ENCODE results near the gene CDH22.

CDH22 gene

GRCh38 chr20:46343348-46343974, 35.2 kb upstream of the CDH22 start:
- ATAC-seq, result peak; percentile 17 to 39

DNA sequence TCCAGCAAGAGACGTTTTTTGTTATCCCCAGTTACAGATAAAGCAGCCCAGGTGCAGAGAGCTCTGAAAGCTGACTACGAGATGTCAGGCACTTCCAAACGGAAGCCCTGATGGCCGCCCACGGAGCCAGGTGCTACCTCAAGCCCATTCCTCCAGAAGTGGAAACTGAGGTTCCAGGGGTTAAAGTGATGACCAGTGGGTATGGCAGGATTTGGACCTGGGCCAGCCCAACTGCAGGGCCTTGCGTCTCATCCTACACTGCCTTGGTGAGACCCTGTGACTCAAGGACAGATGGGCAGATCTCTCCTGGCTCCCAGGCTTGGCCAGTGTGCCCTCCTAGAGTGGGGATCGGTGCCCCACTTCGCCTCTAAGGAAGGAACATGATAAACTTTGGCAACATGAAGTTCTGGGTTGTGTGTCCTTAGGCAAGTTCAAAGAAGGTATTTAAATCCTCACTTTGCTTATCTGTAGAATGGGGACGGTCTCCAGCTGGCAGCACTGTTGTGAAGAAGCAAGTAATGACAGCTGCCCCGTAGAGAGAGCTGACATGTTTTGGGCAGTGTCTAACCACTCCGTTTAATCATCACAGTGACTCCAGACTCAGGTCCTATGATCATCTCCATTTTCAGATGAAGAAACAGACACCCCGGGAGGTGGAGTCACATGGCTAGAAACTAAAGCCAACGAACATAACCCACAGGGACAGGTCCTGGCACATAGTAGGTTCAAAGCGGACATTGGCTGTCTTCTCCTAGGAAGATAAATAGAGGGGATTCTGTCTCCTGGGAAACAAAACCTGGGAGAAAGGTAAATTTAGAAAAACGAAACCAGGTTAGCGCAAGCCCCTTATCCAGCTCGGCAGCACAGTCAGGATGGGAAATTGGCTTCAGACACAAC, 34.4 kb upstream of the CDH22 start:
- ATAC-seq, result peak in 1 of 2 donors; percentile 38

DNA sequence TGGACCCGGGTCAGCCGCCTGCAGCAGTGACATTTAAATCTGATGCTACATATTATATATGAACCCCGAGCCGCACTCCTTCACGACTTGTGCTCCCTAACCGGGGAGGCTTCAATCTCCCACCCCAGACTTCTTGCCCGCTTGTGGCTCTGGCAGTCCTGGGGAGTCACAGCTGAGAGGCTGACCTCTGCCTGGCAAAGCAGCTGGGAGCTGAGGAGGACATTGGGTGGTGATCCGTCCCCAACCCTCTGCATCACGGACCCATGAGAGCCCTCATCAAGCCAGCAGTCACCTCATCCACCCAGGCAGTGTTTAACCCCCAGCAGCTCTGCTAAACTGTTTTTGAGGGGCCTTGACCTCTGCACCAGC, 33.7 kb upstream of the CDH22 start:
- ATAC-seq, result no peak

- ATAC-seq, result no peak
These were observed 33.0 kb upstream of the CDH22 start for GRCh38 chr20:46341074-46342009.

GRCh38 chr20:46339037-46339436, 30.7 kb upstream of the CDH22 start:
- ATAC-seq, result no peak

DNA sequence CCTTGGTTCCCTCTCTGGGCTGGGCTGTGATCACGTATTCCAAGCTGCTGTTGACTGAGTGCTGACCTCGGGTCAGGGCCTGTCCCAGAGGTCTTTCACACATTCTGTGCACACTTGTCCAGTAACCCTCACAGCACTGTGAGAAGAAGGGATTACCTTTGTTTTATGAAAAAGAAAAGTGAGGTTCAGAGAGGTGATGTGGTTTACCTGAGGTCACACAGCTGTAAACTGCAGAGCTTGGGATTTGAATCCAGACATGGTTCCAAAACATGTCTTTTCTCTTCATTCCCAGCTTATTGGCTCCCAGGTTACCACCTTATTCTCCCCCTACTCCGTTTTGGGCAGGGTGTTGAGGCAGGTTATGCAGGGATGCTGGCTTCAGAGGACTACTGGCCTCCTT, 28.4 kb upstream of the CDH22 start:
- no peak for ATAC-seq

DNA sequence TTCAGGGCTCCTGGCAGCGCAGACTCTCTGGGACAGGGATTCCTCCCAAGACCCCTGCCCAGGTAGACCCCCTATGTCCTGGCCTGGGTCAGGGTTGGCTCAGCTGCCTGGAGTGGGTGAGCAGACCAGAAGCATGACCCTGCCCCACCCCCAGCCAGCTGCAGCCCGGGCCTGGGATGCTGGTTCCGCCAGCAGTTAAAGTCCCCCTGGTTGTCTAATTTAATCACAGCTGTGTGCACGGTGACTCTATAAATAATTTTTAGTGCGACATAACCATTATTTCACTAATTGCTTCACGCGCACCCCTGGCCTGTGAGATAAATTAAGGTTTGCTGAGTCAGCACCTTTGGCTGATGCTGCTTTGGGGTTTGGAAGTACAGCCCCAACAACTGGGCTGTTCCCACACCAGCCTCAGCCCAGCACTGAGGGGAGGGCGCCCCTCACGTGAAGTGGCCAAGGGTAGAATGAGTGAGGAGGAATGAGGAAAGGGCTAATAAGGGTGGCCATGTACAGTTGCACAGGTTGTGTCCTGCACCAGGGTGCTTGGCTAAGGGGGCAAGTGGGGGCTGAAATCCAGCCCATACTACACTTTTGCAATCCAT, 26.1 kb upstream of the CDH22 start:
- no peak for ATAC-seq

GRCh38 chr20:46333161-46333991, 25.1 kb upstream of the CDH22 start:
- no peak for ATAC-seq

DNA sequence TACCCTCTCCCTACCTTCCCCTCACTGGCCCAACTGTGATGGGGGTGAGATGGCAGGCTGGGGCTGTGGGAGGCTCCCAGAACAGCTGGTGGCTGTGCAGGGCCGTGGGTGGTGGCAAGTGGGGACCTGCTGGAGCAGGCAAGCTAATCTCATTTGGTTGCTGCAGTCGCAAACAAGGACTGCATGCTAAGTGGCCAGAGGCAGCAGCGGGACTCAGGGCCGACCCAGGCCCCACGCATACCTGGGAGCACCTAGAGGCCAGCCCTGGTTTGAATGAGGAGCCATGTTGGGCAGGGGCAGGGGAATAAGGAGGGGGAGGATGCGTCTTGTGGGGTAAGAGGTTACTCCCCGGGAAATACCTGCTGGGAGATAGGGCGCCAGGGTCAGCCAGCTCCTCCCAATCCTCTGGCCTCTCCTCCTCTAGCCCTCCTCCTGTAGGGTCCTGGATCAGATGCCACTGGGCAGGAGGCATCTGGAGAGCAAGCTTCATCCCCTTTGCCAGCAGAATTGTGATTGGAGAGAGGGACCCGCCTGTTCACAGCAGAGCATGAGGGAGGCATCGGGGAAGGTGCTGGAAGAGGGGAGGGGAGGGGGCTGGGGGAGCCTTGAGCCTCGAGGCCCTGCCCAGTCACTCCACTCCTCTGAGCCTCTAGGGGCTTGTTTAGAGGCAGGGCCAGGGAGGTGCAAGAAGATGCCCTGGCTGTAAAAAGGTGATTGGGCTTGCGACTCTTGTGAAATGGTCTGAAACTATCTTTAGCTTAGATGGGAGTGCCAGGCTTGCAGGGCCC, 24.3 kb upstream of the CDH22 start:
- no peak for ATAC-seq

DNA sequence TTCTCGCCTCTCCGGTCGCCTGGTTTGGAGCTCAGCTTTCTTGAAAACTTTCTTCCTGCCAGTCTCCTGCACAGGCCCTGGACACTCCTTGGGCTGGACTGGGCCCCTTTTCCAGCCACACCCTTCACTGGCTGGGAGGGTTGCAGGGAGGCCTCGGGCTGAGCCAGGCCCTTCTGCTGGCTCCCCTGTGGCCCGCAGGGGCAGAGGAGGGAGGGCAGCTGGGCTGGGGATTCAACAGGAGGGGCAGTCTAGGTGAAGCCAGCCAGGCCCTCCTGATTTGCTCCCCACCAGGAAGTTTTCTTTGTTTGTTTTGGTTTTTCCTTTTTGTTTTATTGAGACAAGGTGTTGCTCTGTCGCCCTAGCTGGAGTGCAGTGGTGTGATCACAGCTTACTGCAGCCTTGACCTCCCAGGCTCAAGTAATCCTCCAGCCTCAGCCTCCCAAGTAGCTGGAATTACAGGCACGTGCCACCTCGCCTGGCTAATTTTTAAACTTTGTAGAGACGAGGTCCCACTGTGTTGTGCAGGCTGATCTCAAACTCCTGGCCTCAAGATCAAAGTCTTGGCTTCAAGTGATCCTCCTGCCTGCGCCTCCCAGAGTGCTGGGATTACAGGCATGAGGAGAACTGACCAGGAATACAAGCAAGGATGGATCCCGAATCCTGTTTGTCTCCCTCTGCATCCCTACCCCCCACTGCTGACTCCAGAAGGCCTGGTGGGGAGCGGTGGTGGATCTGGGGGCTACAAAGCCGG, 23.5 kb upstream of the CDH22 start:
- no peak for ATAC-seq

GRCh38 chr20:46330831-46331371, 22.6 kb upstream of the CDH22 start:
- ATAC-seq, result no peak

DNA sequence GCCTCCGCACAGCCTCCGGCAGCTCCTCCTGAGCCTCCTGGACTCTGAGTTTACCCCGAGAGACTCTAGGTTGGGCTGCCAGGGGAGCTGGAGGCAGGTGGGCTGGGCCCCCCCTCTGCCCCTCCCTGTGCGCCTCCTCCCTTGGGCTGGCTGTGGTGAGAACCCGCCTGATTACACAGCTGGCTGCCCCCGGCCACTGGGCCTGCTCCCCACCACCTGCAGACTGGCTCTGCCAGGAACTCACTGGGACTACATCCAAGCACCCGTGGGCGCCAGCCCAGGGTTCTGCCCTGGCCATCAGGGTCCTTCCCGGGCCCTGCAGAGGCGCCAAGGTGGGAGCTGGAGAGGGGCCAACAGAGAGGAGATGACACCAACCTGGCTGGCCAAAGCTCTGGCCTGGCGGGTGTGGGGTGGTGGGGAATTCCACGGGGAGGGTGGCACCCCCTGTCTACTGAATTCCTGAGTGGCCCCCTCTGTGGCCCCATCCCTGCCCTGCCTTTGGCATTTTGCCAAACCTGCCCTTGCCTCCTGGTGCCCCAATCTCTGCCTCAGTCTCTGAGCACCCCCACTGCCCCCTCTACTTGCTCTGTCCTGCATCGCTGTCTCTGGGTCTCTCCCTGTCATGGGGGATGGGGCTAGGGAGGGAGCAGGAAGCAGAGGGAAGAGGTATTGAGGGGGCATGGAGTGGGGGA, 21.9 kb upstream of the CDH22 start:
- ATAC-seq, result no peak

GRCh38 chr20:46328200-46328882, 20.0 kb upstream of the CDH22 start:
- ATAC-seq, result no peak

GRCh38 chr20:46327557-46327956, 19.3 kb upstream of the CDH22 start:
- ATAC-seq, result no peak

GRCh38 chr20:46325789-46326188, 17.5 kb upstream of the CDH22 start:
- no peak for ATAC-seq

DNA sequence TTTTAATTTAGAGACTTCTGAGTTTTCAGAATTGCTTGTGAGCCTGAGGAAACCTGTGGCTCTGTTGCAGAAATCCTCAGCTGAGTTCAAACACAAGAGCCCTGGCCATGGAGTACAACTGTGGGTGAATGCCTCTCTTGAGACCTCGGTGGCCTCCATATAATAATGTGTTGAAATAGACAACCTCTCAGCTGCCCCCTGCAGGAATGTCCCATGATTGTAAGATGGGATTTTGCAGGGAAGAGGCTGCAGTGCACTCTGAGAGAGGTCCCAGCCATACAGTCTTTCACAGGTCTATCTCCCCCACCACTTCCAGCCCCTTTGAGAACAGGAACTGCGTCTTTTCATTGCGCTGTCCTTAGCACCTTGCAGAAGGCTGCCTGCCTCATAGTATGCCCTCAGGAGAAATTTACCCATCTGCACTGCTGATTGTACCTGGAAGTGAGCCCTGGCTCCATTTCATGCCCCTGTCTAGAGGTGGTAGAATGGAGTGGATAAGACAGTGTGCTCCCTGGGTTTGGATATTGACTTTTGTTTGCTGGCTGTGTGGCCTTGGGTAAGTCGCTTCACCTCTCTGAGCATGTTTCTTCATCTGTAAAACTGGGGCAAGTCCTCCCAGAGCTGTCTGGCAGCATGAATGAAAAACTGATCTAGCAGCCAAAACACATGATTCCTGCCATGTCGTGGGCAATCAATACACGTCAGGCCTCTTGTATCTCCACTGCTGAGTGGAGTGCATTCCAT, 16.8 kb upstream of the CDH22 start:
- ATAC-seq, result no peak

DNA sequence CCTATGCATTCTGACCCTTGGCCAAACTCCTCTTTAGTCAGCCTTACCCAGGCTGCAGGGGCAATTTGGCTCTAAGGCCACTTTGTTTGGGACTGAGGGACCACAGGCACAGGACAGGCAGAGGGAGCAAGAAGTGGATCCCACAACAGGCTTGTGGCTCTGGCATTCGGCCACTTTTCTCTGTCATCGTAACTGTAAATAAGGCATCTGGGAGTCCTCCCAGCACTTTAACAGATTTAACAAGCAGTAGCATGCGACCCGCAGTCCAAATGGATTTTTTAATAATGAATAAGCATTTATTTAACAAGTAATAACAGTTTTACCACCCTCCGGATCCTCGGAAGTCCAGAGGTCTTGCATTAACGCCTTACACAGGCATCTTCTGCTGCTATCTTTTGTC, 16.1 kb upstream of the CDH22 start:
- no peak for ATAC-seq

- ATAC-seq, result no peak
These were observed 15.3 kb upstream of the CDH22 start for GRCh38 chr20:46323557-46323956.
